GM18507 (cell line): ENCODE results near the gene GPLD1.

Experiments
- DNase-seq: peaks from one replicate; pipeline ENCODE4 v3.0.0; 2011; ENCODE audit warnings: low read depth; ENCODE audit not compliant: insufficient read length; ENCODE audit errors: extremely low spot score
- FAIRE-seq: peaks from 2 replicates; lab custom pipeline; 2011; peaks lifted over from hg19 to GRCh38; lab: Jason Lieb, UNC

GPLD1 gene

GRCh38 chr6:24501914-24502313 lies 12.5 kb upstream of the GPLD1 start:
- no peak for FAIRE-seq

GRCh38 chr6:24501374-24501773 lies 12.0 kb upstream of the GPLD1 start:
- no peak for FAIRE-seq
- no peak for DNase-seq

More at GRCh38 chr6:24501914-24502313, 12.5 kb upstream of the GPLD1 start:
- DNase-seq, result no peak

- FAIRE-seq (peak; percentile 29), DNase-seq (no peak)
Measured at GRCh38 chr6:24500683-24501082, 11.3 kb upstream of the GPLD1 start.

GRCh38 chr6:24497254-24497970 lies 8.0 kb upstream of the GPLD1 start:
- DNase-seq (no peak), FAIRE-seq (peak; percentile 24)

GRCh38 chr6:24494821-24495795 lies 5.7 kb upstream of the GPLD1 start, which contains the start of gene ALDH5A1:
TSS of gene ALDH5A1 (plus strand) at chr6:24494969. CDS start at chr6:24494997, 28 bp downstream.
- FAIRE-seq (peak; percentile 80), DNase-seq (peak; percentile 65)

- FAIRE-seq, result no peak
- DNase-seq, result no peak
Measured at GRCh38 chr6:24493945-24494820, 4.8 kb upstream of the GPLD1 start.

GRCh38 chr6:24492475-24492874 lies 3.1 kb upstream of the GPLD1 start:
- FAIRE-seq, result no peak
- DNase-seq, result no peak

GRCh38 chr6:24490948-24491347 lies 1.6 kb upstream of the GPLD1 start:
- no peak for FAIRE-seq
- DNase-seq, result no peak

GRCh38 chr6:24489881-24490280 lies 503 bp upstream of the GPLD1 start:
- DNase-seq, result no peak
- no peak for FAIRE-seq

GRCh38 chr6:24486065-24486464 lies 3.3 kb downstream of the GPLD1 start:
- FAIRE-seq, result no peak

GRCh38 chr6:24484657-24485323 lies 4.6 kb downstream of the GPLD1 start:
- no peak for DNase-seq
- no peak for FAIRE-seq

More at GRCh38 chr6:24486065-24486464, 3.3 kb downstream of the GPLD1 start:
- DNase-seq, result no peak

- no peak for FAIRE-seq
- no peak for DNase-seq
Measured at GRCh38 chr6:24481449-24481848, 7.9 kb downstream of the GPLD1 start.

- FAIRE-seq, result no peak
- no peak for DNase-seq
Measured at GRCh38 chr6:24480705-24481104, 8.7 kb downstream of the GPLD1 start.

- no peak for FAIRE-seq
Measured at GRCh38 chr6:24478903-24479302, 10.5 kb downstream of the GPLD1 start.

GRCh38 chr6:24477070-24477469 lies 12.3 kb downstream of the GPLD1 start:
- DNase-seq (no peak), FAIRE-seq (no peak)

More at GRCh38 chr6:24478903-24479302, 10.5 kb downstream of the GPLD1 start:
- DNase-seq, result no peak

- no peak for DNase-seq
- FAIRE-seq, result no peak
Measured at GRCh38 chr6:24476631-24477030, 12.7 kb downstream of the GPLD1 start.

- DNase-seq (no peak), FAIRE-seq (no peak)
Measured at GRCh38 chr6:24472181-24472580, 17.2 kb downstream of the GPLD1 start.

- no peak for DNase-seq
- FAIRE-seq, result no peak
Measured at GRCh38 chr6:24469811-24470210, 19.6 kb downstream of the GPLD1 start.
